ENCODE measurements around the gene C10orf95.

Gene C10orf95

DNA sequence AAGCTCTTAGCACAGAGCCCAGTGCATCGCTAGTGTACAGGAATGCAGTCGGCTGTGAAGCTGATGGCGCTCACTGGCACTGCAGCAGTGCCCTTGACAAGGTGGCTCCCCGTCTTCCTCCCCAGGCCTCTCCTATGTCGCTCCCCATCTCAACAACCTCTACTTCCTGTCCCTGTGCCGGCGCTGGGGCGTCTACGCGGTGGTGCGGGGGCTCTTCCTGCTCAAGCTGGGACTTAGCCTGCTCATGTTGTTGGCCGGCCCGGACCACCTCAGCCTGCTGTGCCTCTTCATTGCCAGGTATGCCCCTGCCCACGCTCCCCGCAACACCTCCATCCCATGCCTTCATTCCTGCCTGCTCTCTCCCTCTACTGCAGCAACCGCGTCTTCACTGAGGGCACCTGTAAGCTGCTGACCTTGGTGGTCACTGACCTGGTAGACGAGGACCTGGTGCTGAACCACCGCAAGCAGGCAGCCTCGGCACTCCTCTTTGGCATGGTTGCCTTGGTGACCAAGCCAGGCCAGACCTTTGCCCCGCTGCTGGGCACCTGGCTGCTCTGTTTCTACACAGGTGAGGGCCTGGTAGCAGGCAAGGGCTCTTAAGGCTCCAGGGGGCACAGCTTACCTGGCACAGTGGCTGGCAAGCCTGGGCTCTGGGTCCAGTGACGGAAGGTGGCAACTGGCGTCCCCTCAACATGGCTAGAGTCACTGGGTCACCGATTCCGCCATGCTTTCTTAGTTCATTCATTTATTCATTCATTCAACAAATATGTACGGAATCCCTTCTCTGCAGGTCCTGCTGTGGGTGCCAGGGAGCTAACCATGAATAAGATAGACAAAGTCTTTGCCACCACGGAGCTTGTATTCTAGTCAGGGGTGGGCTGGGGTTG is 22.3 kb upstream of the C10orf95 start:
- peak overlapping the region; percentile 30 for H3K4me3 Mint-ChIP-seq
- H3K36me3 Mint-ChIP-seq = no peaks in the 10 kb centered on the region
- H3K27me3 Mint-ChIP-seq = no peaks in the 10 kb centered on the region
- peaks cover 33% of the 10 kb centered on the region for H3K4me1 Mint-ChIP-seq (ENCODE audit: low read depth)
- no peaks in the 10 kb centered on the region for H3K9me3 Mint-ChIP-seq (ENCODE audit: low read depth)
- peak overlapping the region; percentile 91 for H3K27ac Mint-ChIP-seq

DNA sequence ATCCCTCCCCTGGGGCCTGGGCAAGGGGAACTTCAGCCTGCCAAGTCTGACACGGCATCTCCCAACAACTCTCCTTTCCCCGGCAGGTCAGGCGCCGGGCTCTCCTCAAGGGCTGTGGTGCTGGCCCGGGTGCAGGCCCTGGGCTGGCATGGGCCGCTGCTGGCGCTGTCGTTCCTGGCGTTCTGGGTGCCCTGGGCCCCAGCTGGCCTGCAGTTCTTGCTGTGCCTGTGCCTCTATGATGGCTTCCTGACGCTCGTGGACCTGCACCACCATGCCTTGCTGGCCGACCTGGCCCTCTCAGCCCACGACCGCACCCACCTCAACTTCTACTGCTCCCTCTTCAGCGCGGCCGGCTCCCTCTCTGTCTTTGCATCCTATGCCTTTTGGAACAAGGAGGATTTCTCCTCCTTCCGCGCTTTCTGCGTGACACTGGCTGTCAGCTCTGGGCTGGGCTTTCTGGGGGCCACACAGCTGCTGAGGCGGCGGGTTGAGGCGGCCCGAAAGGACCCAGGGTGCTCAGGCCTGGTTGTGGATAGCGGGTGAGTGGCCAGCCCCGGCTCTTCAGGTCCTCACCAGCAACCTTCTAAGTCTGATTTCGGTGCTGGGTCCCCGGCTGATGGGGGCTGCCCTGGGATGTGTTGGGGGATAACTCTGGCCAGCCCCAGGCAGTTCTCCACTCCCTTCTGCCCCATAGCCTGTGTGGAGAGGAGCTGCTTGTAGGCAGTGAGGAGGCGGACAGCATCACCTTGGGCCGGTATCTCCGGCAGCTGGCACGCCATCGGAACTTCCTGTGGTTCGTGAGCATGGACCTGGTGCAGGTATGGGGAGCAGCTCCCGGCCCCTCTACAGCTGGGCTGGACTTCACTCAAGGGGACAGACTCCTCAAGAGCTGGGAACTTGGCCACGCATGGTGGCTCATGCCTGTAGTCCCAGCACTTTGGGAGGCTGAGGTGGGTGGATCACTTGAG is 19.5 kb upstream of the C10orf95 start:
- Mint-ChIP-seq H3K4me1 (ENCODE audit: low read depth) (peaks cover 24% of the 10 kb centered on the region), H3K36me3 (no peaks in the 10 kb centered on the region), H3K9me3 (ENCODE audit: low read depth) (no peaks in the 10 kb centered on the region), H3K27me3 (no peaks in the 10 kb centered on the region), H3K27ac (no peak overlapping the region), H3K4me3 (no peak overlapping the region)

GRCh38 chr10:102468683-102469082 is 17.3 kb upstream of the C10orf95 start:
- Mint-ChIP-seq H3K9me3 (ENCODE audit: low read depth) (no peaks in the 10 kb centered on the region), H3K36me3 (no peaks in the 10 kb centered on the region), H3K27me3 (no peaks in the 10 kb centered on the region), H3K4me3 (no peak overlapping the region), H3K27ac (no peak overlapping the region), H3K4me1 (ENCODE audit: low read depth) (peaks cover 13% of the 10 kb centered on the region)

DNA sequence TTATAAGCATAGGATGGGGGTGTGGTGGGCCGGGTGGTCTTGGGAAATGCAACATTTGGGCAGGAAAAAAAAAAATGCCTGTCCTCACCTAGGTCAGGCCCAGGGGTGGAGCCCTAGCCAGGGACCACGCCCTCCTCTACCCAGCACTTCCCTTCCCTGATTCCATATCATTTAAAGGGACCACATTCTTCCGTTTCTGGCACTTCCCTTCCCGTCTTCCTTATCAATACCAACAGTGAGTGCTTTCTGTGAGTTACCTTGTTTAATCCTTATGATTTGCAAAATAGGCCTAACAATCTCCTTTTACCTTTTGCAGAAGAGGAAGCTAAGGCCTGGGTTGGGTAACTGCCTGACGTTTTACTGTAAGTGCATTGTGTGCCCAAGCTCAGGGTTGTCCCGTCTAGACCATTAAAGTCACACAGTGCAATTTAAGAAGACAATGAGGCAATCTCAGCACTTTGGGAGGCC is 16.7 kb upstream of the C10orf95 start:
- H3K4me1 Mint-ChIP-seq (ENCODE audit: low read depth) = peaks cover 11% of the 10 kb centered on the region
- no peak overlapping the region for H3K27ac Mint-ChIP-seq
- H3K4me3 Mint-ChIP-seq = no peak overlapping the region
- no peaks in the 10 kb centered on the region for H3K27me3 Mint-ChIP-seq
- H3K36me3 Mint-ChIP-seq = no peaks in the 10 kb centered on the region
- H3K9me3 Mint-ChIP-seq (ENCODE audit: low read depth) = no peaks in the 10 kb centered on the region

- Mint-ChIP-seq H3K36me3 (no peaks in the 10 kb centered on the region), H3K9me3 (ENCODE audit: low read depth) (no peaks in the 10 kb centered on the region), H3K4me3 (no peak overlapping the region), H3K27me3 (no peaks in the 10 kb centered on the region), H3K4me1 (ENCODE audit: low read depth) (peaks cover 12% of the 10 kb centered on the region), H3K27ac (no peak overlapping the region)
Observed at GRCh38 chr10:102467318-102467717, 16.0 kb upstream of the C10orf95 start.

DNA sequence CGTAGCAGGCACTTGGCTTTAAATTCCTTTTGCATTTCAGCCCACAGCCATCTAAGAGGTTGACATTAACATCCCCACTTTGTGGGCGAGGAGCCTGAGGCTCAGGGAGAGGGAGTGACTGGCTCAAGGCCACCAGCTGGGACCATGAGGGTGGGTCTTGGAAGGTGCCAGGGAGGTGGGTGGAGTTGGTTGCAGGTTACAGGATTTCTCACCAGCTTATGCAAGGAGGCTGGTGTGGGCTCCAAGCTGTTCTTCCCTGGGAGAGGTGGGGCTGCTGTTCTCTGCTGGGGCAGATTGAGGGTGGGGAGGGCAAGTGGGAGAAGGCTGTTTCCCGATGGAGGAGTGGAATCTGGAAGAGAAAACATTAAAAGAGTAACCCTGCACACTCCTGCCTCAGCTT is 14.1 kb upstream of the C10orf95 start:
- no peaks in the 10 kb centered on the region for H3K36me3 Mint-ChIP-seq
- H3K4me1 Mint-ChIP-seq (ENCODE audit: low read depth) = peaks cover 28% of the 10 kb centered on the region
- no peak overlapping the region for H3K4me3 Mint-ChIP-seq
- H3K27ac Mint-ChIP-seq = no peak overlapping the region
- no peaks in the 10 kb centered on the region for H3K9me3 Mint-ChIP-seq (ENCODE audit: low read depth)
- no peaks in the 10 kb centered on the region for H3K27me3 Mint-ChIP-seq

GRCh38 chr10:102463983-102464382 is 12.6 kb upstream of the C10orf95 start:
- Mint-ChIP-seq H3K27me3 (no peaks in the 10 kb centered on the region), H3K36me3 (no peaks in the 10 kb centered on the region), H3K27ac (no peak overlapping the region), H3K4me1 (ENCODE audit: low read depth) (peaks cover 28% of the 10 kb centered on the region), H3K9me3 (ENCODE audit: low read depth) (no peaks in the 10 kb centered on the region), H3K4me3 (no peak overlapping the region)

DNA sequence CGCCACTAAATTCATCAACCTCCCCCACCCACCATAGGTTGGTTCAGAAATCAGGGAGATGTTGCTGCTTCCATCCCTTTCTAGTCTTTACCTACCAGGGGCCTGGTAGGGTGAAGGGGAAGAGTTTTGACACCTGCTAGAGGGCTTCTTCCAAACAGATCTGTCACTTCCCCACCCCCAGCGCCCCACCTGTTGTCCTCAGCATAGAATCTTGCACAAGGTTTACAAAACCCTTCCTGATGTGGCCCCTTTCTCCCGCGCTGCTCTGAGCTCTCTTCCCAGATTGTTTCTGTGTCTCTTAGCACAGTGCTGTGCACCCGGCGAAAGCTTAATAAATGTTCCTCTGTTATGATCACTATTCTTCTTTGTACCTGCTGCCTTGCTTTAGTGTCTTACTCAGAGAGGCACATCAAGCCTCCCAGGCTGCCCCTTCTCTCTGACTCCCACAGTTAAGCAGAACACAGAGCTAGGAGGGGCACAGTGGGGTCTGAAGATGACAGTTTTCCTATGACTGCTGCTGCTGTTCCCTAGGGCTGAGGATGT is 11.2 kb upstream of the C10orf95 start:
- H3K4me1 Mint-ChIP-seq (ENCODE audit: low read depth) = peaks cover 28% of the 10 kb centered on the region
- H3K36me3 Mint-ChIP-seq = no peaks in the 10 kb centered on the region
- no peak overlapping the region for H3K27ac Mint-ChIP-seq
- H3K4me3 Mint-ChIP-seq = peak overlapping the region; percentile 95
- no peaks in the 10 kb centered on the region for H3K9me3 Mint-ChIP-seq (ENCODE audit: low read depth)
- H3K27me3 Mint-ChIP-seq = no peaks in the 10 kb centered on the region

GRCh38 chr10:102461187-102462054 is 10.1 kb upstream of the C10orf95 start:
- Mint-ChIP-seq H3K4me3 (peak overlapping the region; percentile 95), H3K27me3 (no peaks in the 10 kb centered on the region), H3K27ac (peak overlapping the region; percentile 88), H3K9me3 (ENCODE audit: low read depth) (no peaks in the 10 kb centered on the region), H3K36me3 (no peaks in the 10 kb centered on the region), H3K4me1 (ENCODE audit: low read depth) (peaks cover 28% of the 10 kb centered on the region)

DNA sequence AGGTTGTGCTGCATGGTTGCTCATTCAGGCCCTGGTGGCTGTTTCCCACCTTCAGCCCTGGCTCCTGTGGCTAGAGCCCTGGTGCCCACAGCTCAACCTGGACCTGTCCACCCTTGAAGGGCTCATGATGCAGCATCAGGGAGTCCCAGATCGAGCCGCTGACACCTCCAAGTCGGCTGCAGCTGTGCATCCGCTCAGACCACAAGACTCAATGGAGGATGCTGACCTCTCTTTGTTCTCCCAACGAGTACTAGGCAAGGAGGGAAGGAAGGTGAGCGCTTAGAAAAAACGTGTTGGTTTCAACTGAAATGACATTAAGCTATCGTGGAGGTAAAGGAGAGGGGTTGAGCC is 9.5 kb upstream of the C10orf95 start:
- Mint-ChIP-seq H3K36me3 (no peaks in the 10 kb centered on the region), H3K4me3 (peak overlapping the region; percentile 95), H3K9me3 (ENCODE audit: low read depth) (no peaks in the 10 kb centered on the region), H3K27me3 (no peaks in the 10 kb centered on the region), H3K27ac (peak overlapping the region; percentile 88), H3K4me1 (ENCODE audit: low read depth) (peaks cover 28% of the 10 kb centered on the region)

DNA sequence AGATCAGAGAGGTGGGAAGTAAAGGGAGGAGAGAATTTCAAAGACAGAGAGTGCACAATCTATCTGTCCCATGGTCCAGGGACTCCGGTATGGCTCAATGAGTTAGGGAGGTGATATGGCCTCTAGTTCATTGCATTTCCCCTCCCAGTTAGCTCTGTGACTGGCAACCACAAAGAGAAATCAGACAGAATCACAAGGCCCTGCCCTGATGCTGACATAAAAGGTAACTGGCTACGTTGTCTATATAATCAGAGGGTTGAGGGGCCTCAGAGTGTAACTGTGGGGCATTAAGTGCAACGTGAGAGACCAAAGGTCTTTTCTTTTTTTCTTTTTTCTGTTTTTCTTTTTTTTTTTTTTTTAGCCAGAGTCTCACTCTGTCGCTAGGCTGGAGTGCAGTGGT is 7.3 kb upstream of the C10orf95 start:
- no peaks in the 10 kb centered on the region for H3K27me3 Mint-ChIP-seq
- H3K36me3 Mint-ChIP-seq = no peaks in the 10 kb centered on the region
- H3K4me3 Mint-ChIP-seq = peak overlapping the region; percentile 9
- no peaks in the 10 kb centered on the region for H3K9me3 Mint-ChIP-seq (ENCODE audit: low read depth)
- H3K4me1 Mint-ChIP-seq (ENCODE audit: low read depth) = peaks cover 32% of the 10 kb centered on the region
- no peak overlapping the region for H3K27ac Mint-ChIP-seq

DNA sequence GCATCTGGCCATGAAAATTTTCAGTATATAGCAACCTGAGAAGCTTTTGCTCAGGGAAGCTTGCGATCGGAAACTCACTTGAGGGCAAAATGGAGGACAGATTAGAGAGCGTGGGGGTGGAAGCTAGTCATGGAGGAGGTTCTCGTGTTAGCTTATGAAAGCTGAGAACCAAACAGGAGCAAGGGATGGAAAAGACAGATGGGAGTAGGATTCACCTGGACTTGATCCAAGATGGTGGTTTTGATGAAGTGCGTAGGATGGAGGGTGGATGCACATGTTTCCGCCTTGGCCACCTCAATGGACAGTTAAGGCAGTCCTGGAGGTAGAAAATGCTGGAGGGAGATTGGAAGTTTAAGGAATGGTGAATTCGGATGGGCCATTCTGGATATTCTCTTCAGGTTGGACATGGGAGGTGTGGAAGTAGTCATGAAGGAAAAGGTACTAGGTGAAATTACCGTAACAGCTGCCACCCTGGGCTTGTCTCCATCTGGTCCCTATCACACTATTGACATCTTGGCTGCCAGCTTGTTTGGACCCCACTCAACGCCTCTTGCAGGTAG is 6.3 kb upstream of the C10orf95 start:
- peak overlapping the region; percentile 78 for H3K27ac Mint-ChIP-seq
- peaks cover 4% of the 10 kb centered on the region for H3K36me3 Mint-ChIP-seq
- H3K9me3 Mint-ChIP-seq (ENCODE audit: low read depth) = no peaks in the 10 kb centered on the region
- H3K4me3 Mint-ChIP-seq = no peak overlapping the region
- H3K4me1 Mint-ChIP-seq (ENCODE audit: low read depth) = peaks cover 32% of the 10 kb centered on the region
- H3K27me3 Mint-ChIP-seq = no peaks in the 10 kb centered on the region

DNA sequence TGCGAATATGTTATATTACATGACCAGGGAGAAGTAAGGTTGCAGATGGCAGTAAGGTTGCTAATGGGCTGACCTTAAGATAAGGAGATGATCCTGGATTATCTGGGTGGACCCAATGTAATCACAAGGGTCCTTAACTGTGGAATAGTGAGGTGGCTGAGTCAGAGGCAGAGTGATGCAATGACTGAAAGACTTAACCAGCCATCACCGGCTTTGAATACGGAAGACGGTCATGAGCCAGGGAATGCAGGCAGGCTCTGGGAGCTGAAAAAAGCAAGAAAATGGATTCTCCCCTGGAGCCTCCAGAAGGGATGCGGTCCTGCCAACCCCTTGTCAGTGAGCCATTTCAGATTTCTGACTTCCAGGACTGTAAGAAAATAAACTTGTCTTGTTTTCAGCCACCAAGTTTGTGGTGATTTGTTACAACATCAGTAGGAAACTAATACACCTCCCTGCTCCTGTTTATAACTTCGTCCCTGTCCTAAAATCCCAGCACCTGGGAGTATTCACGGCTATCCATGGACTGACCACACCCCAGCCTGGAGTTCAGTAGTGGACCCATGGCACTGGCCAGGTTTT is 4.6 kb upstream of the C10orf95 start:
- peaks cover 4% of the 10 kb centered on the region for H3K36me3 Mint-ChIP-seq
- H3K9me3 Mint-ChIP-seq (ENCODE audit: low read depth) = no peaks in the 10 kb centered on the region
- peaks cover 27% of the 10 kb centered on the region for H3K4me1 Mint-ChIP-seq (ENCODE audit: low read depth)
- no peaks in the 10 kb centered on the region for H3K27me3 Mint-ChIP-seq
- H3K4me3 Mint-ChIP-seq = no peak overlapping the region
- no peak overlapping the region for H3K27ac Mint-ChIP-seq
